GM12878 (cell line): ENCODE measurements around the gene HOMER2. TPM values are rescaled to one million over a fixed set of nuclear protein-coding genes. Genes with fewer than 3 reads are reported as not detected.

Experiments used
- ATF7 ChIP-seq: fragments of 450-650 bp; IDR thresholded peaks from 2 replicates; pipeline ENCODE4 v1.6.1; 2016; ENCODE audit warnings: low read depth, mild to moderate bottlenecking
- CEBPB ChIP-seq, 2 experiments: fragments of 150-350 bp in 1 of 2; IDR thresholded peaks; 2 replicates each; pipeline ENCODE4 v1.6.1; 2012 to 2014; ENCODE audit warnings: low read depth in 2 of 2, low read length in 2 of 2, borderline replicate concordance in 1 of 2, inconsistent platforms in 1 of 2
- CHD2 ChIP-seq: IDR thresholded peaks from 2 replicates; pipeline ENCODE4 v1.6.1; 2011; ENCODE audit warnings: low read depth, low read length, improper control_type of control experiment, borderline replicate concordance
- CREB1 ChIP-seq: IDR thresholded peaks from 2 replicates; pipeline ENCODE4 v1.6.1; 2012; ENCODE audit warnings: low read depth, mild to moderate bottlenecking, inconsistent platforms
- ESRRA ChIP-seq: IDR thresholded peaks from 2 replicates; pipeline ENCODE4 v1.6.1; 2012; ENCODE audit warnings: mild to moderate bottlenecking, low read length, improper control_type of control experiment
- GABPA ChIP-seq: IDR thresholded peaks from 2 replicates; pipeline ENCODE4 v1.6.1; 2014; ENCODE audit warnings: antibody characterized with exemption, low read depth, mild to moderate bottlenecking, inconsistent platforms
- IKZF1 ChIP-seq: fragments of 450-650 bp; conservative IDR thresholded peaks from 2 replicates; pipeline ENCODE4 v1.6.1; 2017; ENCODE audit warnings: antibody characterized with exemption, mild to moderate bottlenecking
- IRF3 ChIP-seq: fragments of 450-650 bp; IDR thresholded peaks from 2 replicates; pipeline ENCODE4 v1.6.1; 2014; ENCODE audit warnings: mild to moderate bottlenecking
- MLLT1 ChIP-seq: fragments of 450-650 bp; IDR thresholded peaks from 2 replicates; pipeline ENCODE4 v1.6.1; 2016; ENCODE audit warnings: mild to moderate bottlenecking
- MTA3 ChIP-seq: IDR thresholded peaks from 2 replicates; pipeline ENCODE4 v1.6.1; 2012; ENCODE audit warnings: low read length, inconsistent platforms, borderline replicate concordance
- MXI1 ChIP-seq: fragments of 150-350 bp; IDR thresholded peaks from 2 replicates; pipeline ENCODE4 v1.6.1; 2011; ENCODE audit warnings: low read depth, mild to moderate bottlenecking, inconsistent platforms, low read length, improper control_type of control experiment
- NBN ChIP-seq: fragments of 450-650 bp; IDR thresholded peaks from 2 replicates; pipeline ENCODE4 v1.6.1; 2016
- POLR2A ChIP-seq: IDR thresholded peaks from 2 replicates; pipeline ENCODE4 v1.6.1; 2011; ENCODE audit warnings: low read depth, mild to moderate bottlenecking, low read length
- RAD51 ChIP-seq: fragments of 450-650 bp; IDR thresholded peaks from 2 replicates; pipeline ENCODE4 v1.6.1; 2016; ENCODE audit warnings: moderate library complexity, mild to moderate bottlenecking, inconsistent platforms
- RCOR1 ChIP-seq: conservative IDR thresholded peaks from 2 replicates; pipeline ENCODE4 v1.6.1; 2012; ENCODE audit warnings: low read depth, low read length, improper control_type of control experiment
- SIN3A ChIP-seq: IDR thresholded peaks from 2 replicates; pipeline ENCODE4 v1.6.1; 2012; ENCODE audit warnings: low read depth, low read length, improper control_type of control experiment
- SREBF1 ChIP-seq: IDR thresholded peaks from 2 replicates; pipeline ENCODE4 v1.6.1; 2012; ENCODE audit warnings: mild to moderate bottlenecking, low read length
- SUPT20H ChIP-seq: IDR thresholded peaks from 2 replicates; pipeline ENCODE4 v1.6.1; 2011; ENCODE audit warnings: low read depth, mild to moderate bottlenecking, low read length, moderate library complexity, borderline replicate concordance; ENCODE audit not compliant: control insufficient read depth
- ZBTB33 ChIP-seq: fragments of 450-650 bp; IDR thresholded peaks from 2 replicates; pipeline ENCODE4 v1.6.1; 2017; ENCODE audit warnings: mild to moderate bottlenecking
- polyA plus RNA-seq, 11 experiments: library from polyadenylated mRNA; depleted of rRNA in 4 of 11; unstranded in 6 of 11; stranded (reverse) in 5 of 11; fragments of >200 nt; fragmentation: Nextera tagmentation in 4 of 11; fragmentation: Illumina TruSeq in 1 of 11; extraction: Ambion mirVana in 4 of 11; extraction: Trizol in 1 of 11; gene quantifications; 1 replicate in 1 of 11; 2 replicates in 10 of 11; pipeline versions ENCODE4 v1.2.1 to v1.2.3, GENCODE V29; 2011 to 2016; ENCODE audit warnings: inconsistent platforms in 2 of 11, missing spikeins in 2 of 11, low read depth in 1 of 11
- total RNA-seq, 4 experiments: library from RNA; depleted of rRNA in 3 of 4; stranded (reverse); fragments of >200 nt in 3 of 4; fragmentation: Illumina TruSeq in 1 of 4; extraction: Trizol in 1 of 4; gene quantifications; 2 replicates each; pipeline versions ENCODE4 v1.2.1 to v1.2.3, GENCODE V29; 2013 to 2021
- TF ChIP-seq, protein P1 (sequence below): IDR thresholded peaks from 2 replicates; pipeline ENCODE4 v1.6.1; 2012; ENCODE audit warnings: improper control_type of control experiment, low read depth, low read length; ENCODE audit not compliant: insufficient replicate concordance
- TF ChIP-seq, protein P2 (sequence below): fragments of 450-650 bp; IDR thresholded peaks from 2 replicates; pipeline ENCODE4 v1.6.1; 2017; ENCODE audit warnings: borderline replicate concordance

Gene HOMER2
- total and polyA plus RNA-seq, 10 of the 15 experiments (the other 5 are each of a cell fraction or from before 2014, with no cell fraction given): 0.60 to 5.0 (median 1.8) TPM

GRCh38 chr15:82810890-82811426 is 141.6 kb downstream of the HOMER2 start (continued):
- TF ChIP-seq, protein P1, sequence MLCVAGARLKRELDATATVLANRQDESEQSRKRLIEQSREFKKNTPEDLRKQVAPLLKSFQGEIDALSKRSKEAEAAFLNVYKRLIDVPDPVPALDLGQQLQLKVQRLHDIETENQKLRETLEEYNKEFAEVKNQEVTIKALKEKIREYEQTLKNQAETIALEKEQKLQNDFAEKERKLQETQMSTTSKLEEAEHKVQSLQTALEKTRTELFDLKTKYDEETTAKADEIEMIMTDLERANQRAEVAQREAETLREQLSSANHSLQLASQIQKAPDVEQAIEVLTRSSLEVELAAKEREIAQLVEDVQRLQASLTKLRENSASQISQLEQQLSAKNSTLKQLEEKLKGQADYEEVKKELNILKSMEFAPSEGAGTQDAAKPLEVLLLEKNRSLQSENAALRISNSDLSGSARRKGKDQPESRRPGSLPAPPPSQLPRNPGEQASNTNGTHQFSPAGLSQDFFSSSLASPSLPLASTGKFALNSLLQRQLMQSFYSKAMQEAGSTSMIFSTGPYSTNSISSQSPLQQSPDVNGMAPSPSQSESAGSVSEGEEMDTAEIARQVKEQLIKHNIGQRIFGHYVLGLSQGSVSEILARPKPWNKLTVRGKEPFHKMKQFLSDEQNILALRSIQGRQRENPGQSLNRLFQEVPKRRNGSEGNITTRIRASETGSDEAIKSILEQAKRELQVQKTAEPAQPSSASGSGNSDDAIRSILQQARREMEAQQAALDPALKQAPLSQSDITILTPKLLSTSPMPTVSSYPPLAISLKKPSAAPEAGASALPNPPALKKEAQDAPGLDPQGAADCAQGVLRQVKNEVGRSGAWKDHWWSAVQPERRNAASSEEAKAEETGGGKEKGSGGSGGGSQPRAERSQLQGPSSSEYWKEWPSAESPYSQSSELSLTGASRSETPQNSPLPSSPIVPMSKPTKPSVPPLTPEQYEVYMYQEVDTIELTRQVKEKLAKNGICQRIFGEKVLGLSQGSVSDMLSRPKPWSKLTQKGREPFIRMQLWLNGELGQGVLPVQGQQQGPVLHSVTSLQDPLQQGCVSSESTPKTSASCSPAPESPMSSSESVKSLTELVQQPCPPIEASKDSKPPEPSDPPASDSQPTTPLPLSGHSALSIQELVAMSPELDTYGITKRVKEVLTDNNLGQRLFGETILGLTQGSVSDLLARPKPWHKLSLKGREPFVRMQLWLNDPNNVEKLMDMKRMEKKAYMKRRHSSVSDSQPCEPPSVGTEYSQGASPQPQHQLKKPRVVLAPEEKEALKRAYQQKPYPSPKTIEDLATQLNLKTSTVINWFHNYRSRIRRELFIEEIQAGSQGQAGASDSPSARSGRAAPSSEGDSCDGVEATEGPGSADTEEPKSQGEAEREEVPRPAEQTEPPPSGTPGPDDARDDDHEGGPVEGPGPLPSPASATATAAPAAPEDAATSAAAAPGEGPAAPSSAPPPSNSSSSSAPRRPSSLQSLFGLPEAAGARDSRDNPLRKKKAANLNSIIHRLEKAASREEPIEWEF: no peak
- TF ChIP-seq IKZF1 (peak; percentile 35), ATF7 (peak; percentile 92), NBN (0 out of 2 replicates have a peak, but pooled peaks have one; percentile 39), MTA3 (peak; percentile 70; the same call in 1 of the 2 replicates), ESRRA (no peak), MLLT1 (no peak), RAD51 (peak; percentile 11; the same call in 1 of the 2 replicates), ZBTB33 (no peak), CEBPB (IDR thresholded peaks at IDR 0.05; ENCODE audit: borderline replicate concordance in 1 of 2, low read depth in 2 of 2, low read length in 2 of 2) (peak in 1 of 2 experiments; percentile 78; a peak in 1 of 4 replicates), GABPA (0 out of 2 replicates have a peak, but pooled peaks have one; percentile 43), SREBF1 (no peak), SIN3A (no peak), MXI1 (no peak), CREB1 (peak; percentile 42; the same call in 1 of the 2 replicates), RCOR1 (no peak), SUPT20H (no peak), POLR2A (no peak), CHD2 (no peak), IRF3 (no peak)
- TF ChIP-seq, protein P2, sequence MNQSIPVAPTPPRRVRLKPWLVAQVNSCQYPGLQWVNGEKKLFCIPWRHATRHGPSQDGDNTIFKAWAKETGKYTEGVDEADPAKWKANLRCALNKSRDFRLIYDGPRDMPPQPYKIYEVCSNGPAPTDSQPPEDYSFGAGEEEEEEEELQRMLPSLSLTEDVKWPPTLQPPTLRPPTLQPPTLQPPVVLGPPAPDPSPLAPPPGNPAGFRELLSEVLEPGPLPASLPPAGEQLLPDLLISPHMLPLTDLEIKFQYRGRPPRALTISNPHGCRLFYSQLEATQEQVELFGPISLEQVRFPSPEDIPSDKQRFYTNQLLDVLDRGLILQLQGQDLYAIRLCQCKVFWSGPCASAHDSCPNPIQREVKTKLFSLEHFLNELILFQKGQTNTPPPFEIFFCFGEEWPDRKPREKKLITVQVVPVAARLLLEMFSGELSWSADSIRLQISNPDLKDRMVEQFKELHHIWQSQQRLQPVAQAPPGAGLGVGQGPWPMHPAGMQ: no peak
